ENCODE results near the gene ZNF239. TPM values are rescaled to one million over a fixed set of nuclear protein-coding genes. Genes with fewer than 3 reads are reported as not detected.

The ZNF239 gene
- total and polyA plus RNA-seq, 2 donors from 2014 or later: 4.5 to 4.7 TPM

DNA sequence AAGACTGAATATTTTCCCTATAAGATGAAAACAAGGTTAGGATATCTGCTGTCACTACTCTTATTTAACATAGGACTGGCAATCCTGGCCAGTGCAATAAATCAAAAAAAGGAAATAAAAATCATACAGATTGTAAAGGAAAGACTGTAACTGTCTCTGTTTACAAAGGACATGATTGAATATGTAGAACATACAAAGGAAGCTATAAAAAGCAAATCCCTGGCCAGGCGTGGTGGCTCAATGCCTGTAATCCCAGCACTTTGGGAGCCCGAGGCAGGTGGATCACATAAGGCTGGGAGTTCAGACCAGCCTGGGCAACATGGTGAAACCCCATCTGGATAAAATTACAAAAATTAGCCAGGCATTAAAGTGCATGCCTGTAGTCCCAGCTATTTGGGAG, 47.6 kb upstream of the ZNF239 start:
- Histone ChIP-seq H3K4me1 (ENCODE audit: control insufficient read depth in 2 of 3, insufficient read depth in 2 of 3, low read depth in 1 of 3, low read length in 3 of 3) (no peaks in the 10 kb centered on the region), H3K4me3 (ENCODE audit: low read length in 3 of 3) (no peak overlapping the region), H3K27me3 (ENCODE audit: control insufficient read depth, insufficient read depth, low read length) (no peaks in the 10 kb centered on the region), H3K9ac (ENCODE audit: low read length in 3 of 3) (no peak overlapping the region), H3K9me3 (ENCODE audit: control insufficient read depth in 2 of 3, insufficient read depth in 1 of 3, low read length in 3 of 3) (peaks cover 0 to under 1% (median 0%) of the 10 kb centered on the region in 3 donors), H3K27ac (ENCODE audit: low read depth in 2 of 2, low read length in 2 of 2) (no peak overlapping the region), H3K36me3 (ENCODE audit: control insufficient read depth in 2 of 3, insufficient read depth in 3 of 3, low read length in 3 of 3) (no peaks in the 10 kb centered on the region)
- FAIRE-seq: no peak
- intact Hi-C loops (cut with DNase I): no loop called here
- TF ChIP-seq, protein P1, sequence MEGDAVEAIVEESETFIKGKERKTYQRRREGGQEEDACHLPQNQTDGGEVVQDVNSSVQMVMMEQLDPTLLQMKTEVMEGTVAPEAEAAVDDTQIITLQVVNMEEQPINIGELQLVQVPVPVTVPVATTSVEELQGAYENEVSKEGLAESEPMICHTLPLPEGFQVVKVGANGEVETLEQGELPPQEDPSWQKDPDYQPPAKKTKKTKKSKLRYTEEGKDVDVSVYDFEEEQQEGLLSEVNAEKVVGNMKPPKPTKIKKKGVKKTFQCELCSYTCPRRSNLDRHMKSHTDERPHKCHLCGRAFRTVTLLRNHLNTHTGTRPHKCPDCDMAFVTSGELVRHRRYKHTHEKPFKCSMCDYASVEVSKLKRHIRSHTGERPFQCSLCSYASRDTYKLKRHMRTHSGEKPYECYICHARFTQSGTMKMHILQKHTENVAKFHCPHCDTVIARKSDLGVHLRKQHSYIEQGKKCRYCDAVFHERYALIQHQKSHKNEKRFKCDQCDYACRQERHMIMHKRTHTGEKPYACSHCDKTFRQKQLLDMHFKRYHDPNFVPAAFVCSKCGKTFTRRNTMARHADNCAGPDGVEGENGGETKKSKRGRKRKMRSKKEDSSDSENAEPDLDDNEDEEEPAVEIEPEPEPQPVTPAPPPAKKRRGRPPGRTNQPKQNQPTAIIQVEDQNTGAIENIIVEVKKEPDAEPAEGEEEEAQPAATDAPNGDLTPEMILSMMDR (IDR thresholded peaks at IDR 0.05; ENCODE audit: borderline replicate concordance, extremely low read depth, insufficient read depth): no peak
- no peak for DNase-seq

DNA sequence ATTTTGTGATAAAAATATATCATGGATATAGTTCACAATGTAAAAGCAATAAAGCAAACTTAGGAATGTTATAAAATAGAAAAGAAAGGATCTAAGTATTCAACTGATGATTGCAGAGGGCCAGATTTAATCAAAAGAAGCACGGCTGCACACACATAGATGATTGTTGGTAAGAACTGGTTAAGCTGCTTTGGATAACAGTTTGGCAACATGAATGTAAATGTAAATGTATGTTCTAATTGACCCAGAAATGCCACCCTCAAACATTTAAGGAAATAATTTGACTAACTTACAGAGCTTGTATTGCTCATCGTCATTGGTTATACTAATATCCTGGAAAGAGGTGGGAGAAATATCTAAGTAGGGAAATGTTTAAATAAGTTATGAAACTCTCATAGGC, 45.0 kb upstream of the ZNF239 start:
- intact Hi-C loops (cut with DNase I): no loop called here
- Histone ChIP-seq H3K4me3 (ENCODE audit: low read length in 3 of 3) (no peak overlapping the region), H3K9ac (ENCODE audit: low read length in 3 of 3) (no peak overlapping the region), H3K9me3 (ENCODE audit: control insufficient read depth in 2 of 3, insufficient read depth in 1 of 3, low read length in 3 of 3) (peaks cover 0 to 12% (median 8%) of the 10 kb centered on the region in 3 donors), H3K36me3 (ENCODE audit: control insufficient read depth in 2 of 3, insufficient read depth in 3 of 3, low read length in 3 of 3) (peaks cover 0 to 5% (median 5%) of the 10 kb centered on the region in 3 donors), H3K27me3 (ENCODE audit: control insufficient read depth, insufficient read depth, low read length) (no peaks in the 10 kb centered on the region), H3K27ac (ENCODE audit: low read depth in 2 of 2, low read length in 2 of 2) (no peak overlapping the region), H3K4me1 (ENCODE audit: control insufficient read depth in 2 of 3, insufficient read depth in 2 of 3, low read depth in 1 of 3, low read length in 3 of 3) (no peaks in the 10 kb centered on the region)
- TF ChIP-seq, protein P1 (IDR thresholded peaks at IDR 0.05; ENCODE audit: borderline replicate concordance, extremely low read depth, insufficient read depth): no peak
- FAIRE-seq: no peak
- DNase-seq: no peak

DNA sequence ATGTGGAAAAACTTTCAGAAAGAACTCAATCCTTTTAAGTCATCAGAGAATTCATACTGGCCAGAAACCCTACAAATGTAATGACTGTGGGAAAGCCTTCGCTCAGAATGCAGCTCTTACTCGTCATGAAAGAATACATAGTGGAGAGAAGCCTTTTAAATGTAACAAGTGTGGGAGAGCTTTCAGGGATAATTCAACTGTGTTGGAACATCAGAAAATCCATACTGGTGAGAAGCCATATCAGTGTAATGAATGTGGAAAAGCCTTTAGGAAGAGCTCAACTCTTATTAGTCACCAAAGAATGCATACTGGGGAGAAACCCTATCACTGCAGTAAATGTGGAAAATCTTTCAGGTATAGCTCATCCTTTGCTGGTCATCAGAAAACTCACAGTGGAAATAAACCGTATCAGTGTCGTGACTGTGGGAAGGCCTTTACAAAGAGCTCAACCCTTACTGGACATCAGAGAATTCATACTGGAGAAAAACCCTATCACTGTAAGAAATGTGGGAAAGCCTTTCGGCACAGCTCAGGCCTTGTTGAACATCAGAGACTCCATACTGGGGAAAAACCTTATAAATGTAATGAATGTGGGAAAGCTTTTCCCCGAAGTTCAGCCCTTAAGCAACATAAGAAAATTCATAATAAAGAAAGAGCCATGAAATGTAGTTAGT, 42.4 kb upstream of the ZNF239 start:
- intact Hi-C loops (cut with DNase I): no loop called here
- H3K9me3 ChIP-seq (ENCODE audit: control insufficient read depth in 2 of 3, insufficient read depth in 1 of 3, low read length in 3 of 3): peaks cover 0 to 12% (median 8%) of the 10 kb centered on the region in 3 donors
- no peak for DNase-seq
- no peak overlapping the region for H3K27ac ChIP-seq (ENCODE audit: low read depth in 2 of 2, low read length in 2 of 2)
- FAIRE-seq: no peak
- H3K4me1 ChIP-seq (ENCODE audit: control insufficient read depth in 2 of 3, insufficient read depth in 2 of 3, low read depth in 1 of 3, low read length in 3 of 3): no peaks in the 10 kb centered on the region
- no peak overlapping the region for H3K9ac ChIP-seq (ENCODE audit: low read length in 3 of 3)
- TF ChIP-seq, protein P1 (IDR thresholded peaks at IDR 0.05; ENCODE audit: borderline replicate concordance, extremely low read depth, insufficient read depth): no peak
- H3K36me3 ChIP-seq (ENCODE audit: control insufficient read depth in 2 of 3, insufficient read depth in 3 of 3, low read length in 3 of 3): peaks cover 0 to 10% (median 9%) of the 10 kb centered on the region in 3 donors
- no peak overlapping the region for H3K4me3 ChIP-seq (ENCODE audit: low read length in 3 of 3)
- H3K27me3 ChIP-seq (ENCODE audit: control insufficient read depth, insufficient read depth, low read length): no peaks in the 10 kb centered on the region

Measured in kidney (tissue), 14 donors.